ENCODE data around the gene FXYD5.

GRCh38 chr19:35135389-35135909 lies 19.1 kb upstream of the FXYD5 start:
- no peak for TF ChIP-seq ZC3H10 (CRISPR knock-in tag; IDR thresholded peaks at IDR 0.05)
- TF ChIP-seq ZFP3 (CRISPR knock-in tag; IDR thresholded peaks at IDR 0.05), result no peak
- TF ChIP-seq, protein P1, sequence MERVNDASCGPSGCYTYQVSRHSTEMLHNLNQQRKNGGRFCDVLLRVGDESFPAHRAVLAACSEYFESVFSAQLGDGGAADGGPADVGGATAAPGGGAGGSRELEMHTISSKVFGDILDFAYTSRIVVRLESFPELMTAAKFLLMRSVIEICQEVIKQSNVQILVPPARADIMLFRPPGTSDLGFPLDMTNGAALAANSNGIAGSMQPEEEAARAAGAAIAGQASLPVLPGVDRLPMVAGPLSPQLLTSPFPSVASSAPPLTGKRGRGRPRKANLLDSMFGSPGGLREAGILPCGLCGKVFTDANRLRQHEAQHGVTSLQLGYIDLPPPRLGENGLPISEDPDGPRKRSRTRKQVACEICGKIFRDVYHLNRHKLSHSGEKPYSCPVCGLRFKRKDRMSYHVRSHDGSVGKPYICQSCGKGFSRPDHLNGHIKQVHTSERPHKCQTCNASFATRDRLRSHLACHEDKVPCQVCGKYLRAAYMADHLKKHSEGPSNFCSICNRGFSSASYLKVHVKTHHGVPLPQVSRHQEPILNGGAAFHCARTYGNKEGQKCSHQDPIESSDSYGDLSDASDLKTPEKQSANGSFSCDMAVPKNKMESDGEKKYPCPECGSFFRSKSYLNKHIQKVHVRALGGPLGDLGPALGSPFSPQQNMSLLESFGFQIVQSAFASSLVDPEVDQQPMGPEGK (CRISPR knock-in tag; IDR thresholded peaks at IDR 0.05; ENCODE audit: borderline replicate concordance), result no peak
- TF ChIP-seq ZFP30 (CRISPR knock-in tag; IDR thresholded peaks at IDR 0.05), result no peak
- no peak for TF ChIP-seq CSRNP3 (CRISPR knock-in tag; IDR thresholded peaks at IDR 0.05)
- TF ChIP-seq PPARA (CRISPR knock-in tag; IDR thresholded peaks at IDR 0.05; ENCODE audit: borderline replicate concordance), result no peak
- no peak for TF ChIP-seq POU6F1 (CRISPR knock-in tag; IDR thresholded peaks at IDR 0.05; ENCODE audit: borderline replicate concordance, low read depth)
- TF ChIP-seq TCF4 (CRISPR knock-in tag; IDR thresholded peaks at IDR 0.05; ENCODE audit: borderline replicate concordance), result no peak
- TF ChIP-seq ISL1 (CRISPR knock-in tag; IDR thresholded peaks at IDR 0.05), result no peak

All from SK-N-SH treated with all-trans-retinoic acid at 6 μM for 48 hours (cell line).